ENCODE measurements around the gene RNASE11.
"Not testable (repeated sequence)": the region's sequence is repeated elsewhere in the genome, so short reads cannot be mapped to it uniquely, and the experiment has no call there.

RNASE11 gene

GRCh38 chr14:20578784-20579502 is 8.9 kb downstream of the RNASE11 start:
- DNase-seq (ENCODE audit: low spot score in 2 of 2) (no peak), ATAC-seq (ENCODE audit: low read depth) (no peak)
- H3K27me3 Mint-ChIP-seq: no peaks in the 10 kb centered on the region
- H3K4me3 Mint-ChIP-seq: no peak overlapping the region
- H3K4me1 Mint-ChIP-seq: no peaks in the 10 kb centered on the region
- H3K9me3 Mint-ChIP-seq: no peaks in the 10 kb centered on the region
- H3K27ac Mint-ChIP-seq: no peak overlapping the region
- no peaks in the 10 kb centered on the region for H3K36me3 Mint-ChIP-seq

- Mint-ChIP-seq H3K9me3 (no peaks in the 10 kb centered on the region), H3K27ac (no peak overlapping the region), H3K27me3 (no peaks in the 10 kb centered on the region), H3K36me3 (no peaks in the 10 kb centered on the region), H3K4me3 (no peak overlapping the region), H3K4me1 (no peaks in the 10 kb centered on the region)
- DNase-seq (ENCODE audit: low spot score in 2 of 2): no peak
- ATAC-seq (ENCODE audit: low read depth): no peak
These were observed 9.5 kb downstream of the RNASE11 start for GRCh38 chr14:20578325-20578724.

GRCh38 chr14:20572382-20572990 is 15.3 kb downstream of the RNASE11 start:
- not testable (repeated sequence) for H3K4me3 Mint-ChIP-seq; H3K9me3 Mint-ChIP-seq; H3K4me1 Mint-ChIP-seq; H3K27ac Mint-ChIP-seq; H3K27me3 Mint-ChIP-seq; ATAC-seq (ENCODE audit: low read depth); DNase-seq (ENCODE audit: low spot score in 2 of 2); H3K36me3 Mint-ChIP-seq

- not testable (repeated sequence) for DNase-seq (ENCODE audit: low spot score in 2 of 2); H3K4me1 Mint-ChIP-seq; ATAC-seq (ENCODE audit: low read depth); H3K36me3 Mint-ChIP-seq; H3K27me3 Mint-ChIP-seq; H3K4me3 Mint-ChIP-seq; H3K27ac Mint-ChIP-seq; H3K9me3 Mint-ChIP-seq
These were observed 17.1 kb downstream of the RNASE11 start for GRCh38 chr14:20570720-20571119.

- not testable (repeated sequence) for H3K9me3 Mint-ChIP-seq, H3K4me1 Mint-ChIP-seq
These were observed 17.9 kb downstream of the RNASE11 start for GRCh38 chr14:20569865-20570264.

GRCh38 chr14:20569066-20569465 is 18.7 kb downstream of the RNASE11 start:
- H3K27ac Mint-ChIP-seq: no peak overlapping the region
- ATAC-seq (ENCODE audit: low read depth) (no peak), DNase-seq (ENCODE audit: low spot score in 2 of 2) (no peak)
- H3K27me3 Mint-ChIP-seq: no peaks in the 10 kb centered on the region
- H3K9me3 Mint-ChIP-seq: peaks cover 3% of the 10 kb centered on the region
- no peak overlapping the region for H3K4me3 Mint-ChIP-seq
- peaks cover 9% of the 10 kb centered on the region for H3K36me3 Mint-ChIP-seq
- H3K4me1 Mint-ChIP-seq: no peaks in the 10 kb centered on the region

More at GRCh38 chr14:20569865-20570264, 17.9 kb downstream of the RNASE11 start:
- H3K36me3 Mint-ChIP-seq; H3K27ac Mint-ChIP-seq; DNase-seq (ENCODE audit: low spot score in 2 of 2); H3K27me3 Mint-ChIP-seq; ATAC-seq (ENCODE audit: low read depth); H3K4me3 Mint-ChIP-seq: not testable (repeated sequence)

- no peak overlapping the region for H3K4me3 Mint-ChIP-seq
- DNase-seq (ENCODE audit: low spot score in 2 of 2): no peak
- no peak overlapping the region for H3K27ac Mint-ChIP-seq
- H3K27me3 Mint-ChIP-seq: no peaks in the 10 kb centered on the region
- H3K36me3 Mint-ChIP-seq: peaks cover 9% of the 10 kb centered on the region
- H3K4me1 Mint-ChIP-seq: no peaks in the 10 kb centered on the region
- ATAC-seq (ENCODE audit: low read depth): no peak
- peaks cover 3% of the 10 kb centered on the region for H3K9me3 Mint-ChIP-seq
These were observed 19.4 kb downstream of the RNASE11 start for GRCh38 chr14:20568393-20568792.

GRCh38 chr14:20567199-20567598 is 20.6 kb downstream of the RNASE11 start:
- H3K4me3 Mint-ChIP-seq; H3K36me3 Mint-ChIP-seq; H3K9me3 Mint-ChIP-seq; H3K4me1 Mint-ChIP-seq; H3K27ac Mint-ChIP-seq; DNase-seq (ENCODE audit: low spot score in 2 of 2); H3K27me3 Mint-ChIP-seq; ATAC-seq (ENCODE audit: low read depth): not testable (repeated sequence)

GRCh38 chr14:20564501-20564997 is 23.3 kb downstream of the RNASE11 start:
- no peaks in the 10 kb centered on the region for H3K4me1 Mint-ChIP-seq
- peaks cover 3% of the 10 kb centered on the region for H3K9me3 Mint-ChIP-seq
- ATAC-seq (ENCODE audit: low read depth): no peak
- H3K4me3 Mint-ChIP-seq: no peak overlapping the region
- H3K36me3 Mint-ChIP-seq: peaks cover 8% of the 10 kb centered on the region
- DNase-seq (ENCODE audit: low spot score in 2 of 2): no peak
- no peak overlapping the region for H3K27ac Mint-ChIP-seq
- no peaks in the 10 kb centered on the region for H3K27me3 Mint-ChIP-seq

GRCh38 chr14:20563971-20564370 is 23.8 kb downstream of the RNASE11 start:
- DNase-seq (ENCODE audit: low spot score in 2 of 2) (no peak), ATAC-seq (ENCODE audit: low read depth) (no peak)
- peaks cover 8% of the 10 kb centered on the region for H3K36me3 Mint-ChIP-seq
- no peaks in the 10 kb centered on the region for H3K4me1 Mint-ChIP-seq
- no peak overlapping the region for H3K27ac Mint-ChIP-seq
- H3K4me3 Mint-ChIP-seq: no peak overlapping the region
- H3K9me3 Mint-ChIP-seq: peaks cover 3% of the 10 kb centered on the region
- peaks cover 2% of the 10 kb centered on the region for H3K27me3 Mint-ChIP-seq

- DNase-seq (ENCODE audit: low spot score in 2 of 2): no peak
- Mint-ChIP-seq H3K36me3 (peaks cover 2% of the 10 kb centered on the region), H3K27me3 (peaks cover 7% of the 10 kb centered on the region), H3K4me3 (no peak within 1 kb of the TSS), H3K27ac (no peak within 1 kb of the TSS), H3K9me3 (no peaks in the 10 kb centered on the region), H3K4me1 (no peaks in the 10 kb centered on the region)
- ATAC-seq (ENCODE audit: low read depth): no peak
These were observed 26.8 kb downstream of the RNASE11 start, which contains the start of gene RNASE9 for GRCh38 chr14:20560961-20561360. RNASE9 (minus strand) TSS chr14:20561047.

GRCh38 chr14:20559461-20559904 is 28.3 kb downstream of the RNASE11 start:
- DNase-seq (ENCODE audit: low spot score in 2 of 2): no peak
- Mint-ChIP-seq H3K4me1 (no peaks in the 10 kb centered on the region), H3K27me3 (peaks cover 7% of the 10 kb centered on the region), H3K4me3 (no peak overlapping the region), H3K27ac (no peak overlapping the region), H3K36me3 (peaks cover 2% of the 10 kb centered on the region), H3K9me3 (no peaks in the 10 kb centered on the region)
- no peak for ATAC-seq (ENCODE audit: low read depth)

GRCh38 chr14:20557212-20557542 is 30.6 kb downstream of the RNASE11 start:
- Mint-ChIP-seq H3K36me3 (peaks cover 2% of the 10 kb centered on the region), H3K9me3 (no peaks in the 10 kb centered on the region), H3K27me3 (peaks cover 7% of the 10 kb centered on the region)

GRCh38 chr14:20556500-20557211 is 31.1 kb downstream of the RNASE11 start:
- H3K36me3 Mint-ChIP-seq: peaks cover 2% of the 10 kb centered on the region
- no peak overlapping the region for H3K4me3 Mint-ChIP-seq
- H3K4me1 Mint-ChIP-seq: no peaks in the 10 kb centered on the region
- no peak for DNase-seq (ENCODE audit: low spot score in 2 of 2)
- no peak for ATAC-seq (ENCODE audit: low read depth)
- no peaks in the 10 kb centered on the region for H3K9me3 Mint-ChIP-seq
- H3K27ac Mint-ChIP-seq: no peak overlapping the region
- peaks cover 7% of the 10 kb centered on the region for H3K27me3 Mint-ChIP-seq

More at GRCh38 chr14:20557212-20557542, 30.6 kb downstream of the RNASE11 start:
- no peaks in the 10 kb centered on the region for H3K4me1 Mint-ChIP-seq
- DNase-seq (ENCODE audit: low spot score in 2 of 2) (no peak), ATAC-seq (ENCODE audit: low read depth) (no peak)
- H3K4me3 Mint-ChIP-seq: no peak overlapping the region
- no peak overlapping the region for H3K27ac Mint-ChIP-seq
